IPS-15b (cell line): ENCODE measurements around the gene CD38.
"Not testable (repeated sequence)": the region's sequence is repeated elsewhere in the genome, so short reads cannot be mapped to it uniquely, and the experiment has no call there.

ENCODE experiments used
- H3K27me3 ChIP-seq: one replicate; pipeline ENCODE4 v1.6.1; 2013; ENCODE audit warnings: low read length; ENCODE audit not compliant: control insufficient read depth, insufficient read depth
- H3K36me3 ChIP-seq: one replicate; pipeline ENCODE4 v1.6.1; 2013; ENCODE audit warnings: low read length; ENCODE audit not compliant: control insufficient read depth, insufficient read depth
- H3K4me1 ChIP-seq: one replicate; pipeline ENCODE4 v1.6.1; 2013; ENCODE audit warnings: mild to moderate bottlenecking, low read length; ENCODE audit not compliant: control insufficient read depth, insufficient read depth
- H3K4me3 ChIP-seq: one replicate; pipeline ENCODE4 v1.5.1; 2013; ENCODE audit warnings: low read depth, low read length
- H3K9ac ChIP-seq: one replicate; pipeline ENCODE4 v1.6.1; 2013; ENCODE audit warnings: low read depth, mild to moderate bottlenecking, low read length
- H3K9me3 ChIP-seq: one replicate; pipeline ENCODE4 v1.6.1; 2013; ENCODE audit warnings: mild to moderate bottlenecking, low read length; ENCODE audit not compliant: control insufficient read depth, insufficient read depth

CD38 gene

DNA sequence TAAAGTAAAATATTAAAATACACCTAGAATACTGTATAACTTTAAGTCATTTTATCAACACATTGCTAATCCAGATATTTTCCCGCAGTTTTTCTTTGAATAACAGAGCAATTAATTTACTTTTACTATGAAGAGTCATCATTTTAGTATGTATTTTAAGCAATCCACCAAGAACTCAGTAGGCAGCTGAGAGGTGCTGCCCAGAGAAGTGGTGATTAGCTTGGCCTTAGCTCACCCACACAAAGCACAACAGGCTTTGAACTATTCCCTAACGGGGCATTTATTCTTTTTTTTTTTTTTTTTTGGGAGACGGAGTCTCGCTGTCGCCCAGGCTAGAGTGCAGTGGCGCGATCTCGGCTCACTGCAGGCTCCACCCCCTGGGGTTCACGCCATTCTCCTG, 74.4 kb downstream of the CD38 start:
- Histone ChIP-seq H3K27me3 (no peaks in the 10 kb centered on the region), H3K4me1 (no peaks in the 10 kb centered on the region), H3K4me3 (no peak overlapping the region), H3K36me3 (no peaks in the 10 kb centered on the region), H3K9me3 (no peaks in the 10 kb centered on the region), H3K9ac (no peak overlapping the region)

DNA sequence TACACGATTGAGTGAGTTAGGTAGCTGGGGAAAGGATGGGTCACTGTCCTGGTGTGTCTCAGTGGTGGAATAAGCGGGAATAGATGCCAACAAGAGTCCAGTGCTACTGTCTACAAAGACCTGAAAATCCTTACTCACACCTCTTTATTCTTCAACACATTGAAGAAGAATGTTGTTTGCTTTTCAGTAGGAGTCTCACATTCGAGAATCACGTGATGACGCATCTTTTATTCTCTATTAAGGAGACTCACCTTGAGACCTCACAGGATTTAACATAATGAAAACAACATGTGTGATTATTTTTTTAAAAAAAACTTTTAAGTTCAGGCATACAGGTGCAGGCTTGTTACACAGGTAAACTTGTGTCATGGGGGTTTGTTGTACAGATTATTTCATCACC, 75.2 kb downstream of the CD38 start:
- Histone ChIP-seq H3K9me3 (no peaks in the 10 kb centered on the region), H3K4me1 (no peaks in the 10 kb centered on the region), H3K36me3 (no peaks in the 10 kb centered on the region), H3K4me3 (no peak overlapping the region), H3K27me3 (no peaks in the 10 kb centered on the region), H3K9ac (no peak overlapping the region)

DNA sequence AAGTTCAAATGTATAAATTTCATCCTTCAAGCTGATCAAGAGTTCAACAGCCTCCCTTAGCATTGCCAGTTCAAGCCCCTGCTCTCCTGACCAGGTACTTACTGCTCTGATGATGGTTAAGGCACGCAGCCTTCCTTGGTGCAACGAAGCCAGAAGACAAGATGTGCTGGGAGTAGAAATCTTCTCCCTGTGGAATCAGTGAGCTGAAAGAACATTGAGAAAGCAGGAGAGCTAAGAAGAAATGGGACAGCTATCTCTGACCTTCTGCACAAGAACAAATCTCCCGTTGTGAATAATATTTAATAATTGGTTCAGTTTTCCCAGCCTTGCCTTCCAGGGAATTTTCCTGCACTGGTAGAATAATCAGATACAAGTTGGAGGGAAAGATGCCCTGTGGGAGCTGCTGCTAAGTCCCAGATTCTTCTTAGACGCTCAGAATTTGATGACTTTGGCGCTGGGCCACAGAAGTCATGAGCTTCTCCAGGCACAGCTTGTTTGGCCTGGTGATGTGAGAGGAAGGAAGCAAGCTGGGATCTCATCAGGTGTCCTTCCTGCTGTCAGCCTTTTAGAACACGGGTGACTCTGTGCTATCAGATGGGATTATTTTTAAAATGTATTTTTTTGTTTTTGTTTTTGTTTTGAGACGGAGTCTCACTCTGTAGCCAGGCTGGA, 77.8 kb downstream of the CD38 start:
- no peak overlapping the region for H3K9ac ChIP-seq
- H3K36me3 ChIP-seq: no peaks in the 10 kb centered on the region
- no peaks in the 10 kb centered on the region for H3K27me3 ChIP-seq
- H3K9me3 ChIP-seq: no peaks in the 10 kb centered on the region
- no peak overlapping the region for H3K4me3 ChIP-seq
- H3K4me1 ChIP-seq: no peaks in the 10 kb centered on the region

DNA sequence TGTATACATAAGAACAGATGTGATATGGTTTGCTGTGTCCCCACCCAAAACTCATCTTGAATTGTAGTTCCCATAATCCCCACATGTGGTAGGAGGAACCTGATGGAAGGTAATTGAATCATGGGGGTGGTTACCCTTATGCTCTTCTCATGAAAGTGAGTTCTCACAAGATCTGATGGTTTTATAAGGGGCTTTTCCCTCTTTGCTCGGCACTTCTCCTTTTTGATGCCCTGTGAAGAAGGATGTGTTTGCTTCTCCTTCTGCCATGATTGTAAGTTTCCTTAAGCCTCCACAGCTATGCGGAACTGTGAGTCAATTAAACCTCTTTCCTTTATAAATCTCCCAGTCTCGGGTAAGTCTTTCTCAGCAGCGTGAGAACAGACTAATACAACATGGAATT, 83.1 kb downstream of the CD38 start:
- H3K4me3 ChIP-seq, H3K9ac ChIP-seq, H3K9me3 ChIP-seq, H3K36me3 ChIP-seq, H3K27me3 ChIP-seq, H3K4me1 ChIP-seq: not testable (repeated sequence)

DNA sequence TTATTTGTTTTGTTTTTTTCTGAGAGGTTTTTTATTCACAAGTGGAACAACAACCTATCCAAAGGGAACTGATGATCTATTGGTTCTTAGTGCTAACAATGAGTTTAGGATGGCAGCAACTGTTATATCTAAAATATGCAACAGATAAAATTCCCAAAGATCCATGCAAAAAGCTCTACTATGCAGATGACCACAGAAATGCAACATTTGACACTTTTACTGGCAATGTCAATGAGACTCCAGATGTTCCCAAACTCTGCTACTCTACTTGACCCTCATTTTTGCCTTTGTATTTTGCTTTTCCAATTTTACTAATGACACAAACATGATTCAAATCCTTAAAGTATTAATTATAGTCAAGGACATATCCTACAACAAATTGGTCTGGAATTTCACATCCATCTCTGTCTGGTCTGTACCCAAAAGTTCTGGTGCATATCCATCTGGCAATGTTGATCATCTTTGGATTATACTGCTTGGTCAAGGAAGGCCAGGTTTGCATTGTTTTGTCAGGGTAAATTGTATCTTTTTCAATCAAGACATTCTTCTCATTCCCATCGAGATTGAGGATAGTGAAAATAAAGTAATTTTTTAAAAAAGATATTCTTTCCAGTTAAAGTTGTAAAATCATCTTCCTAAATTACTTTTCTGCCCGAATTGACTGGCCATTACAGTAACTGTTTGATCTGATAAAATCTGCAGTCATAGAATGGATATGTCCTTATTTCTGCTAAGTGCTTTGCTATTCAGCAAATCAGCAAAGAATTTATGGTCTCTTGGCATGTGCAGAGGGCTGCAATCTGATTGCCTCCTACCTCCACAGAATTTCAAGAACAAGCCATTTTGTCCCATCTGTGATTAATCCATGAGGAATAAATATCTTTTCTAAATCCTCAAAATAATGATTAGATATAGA, 86.8 kb downstream of the CD38 start:
- Histone ChIP-seq H3K36me3 (no peaks in the 10 kb centered on the region), H3K9ac (no peak overlapping the region), H3K27me3 (no peaks in the 10 kb centered on the region), H3K9me3 (no peaks in the 10 kb centered on the region), H3K4me1 (no peaks in the 10 kb centered on the region), H3K4me3 (no peak overlapping the region)

DNA sequence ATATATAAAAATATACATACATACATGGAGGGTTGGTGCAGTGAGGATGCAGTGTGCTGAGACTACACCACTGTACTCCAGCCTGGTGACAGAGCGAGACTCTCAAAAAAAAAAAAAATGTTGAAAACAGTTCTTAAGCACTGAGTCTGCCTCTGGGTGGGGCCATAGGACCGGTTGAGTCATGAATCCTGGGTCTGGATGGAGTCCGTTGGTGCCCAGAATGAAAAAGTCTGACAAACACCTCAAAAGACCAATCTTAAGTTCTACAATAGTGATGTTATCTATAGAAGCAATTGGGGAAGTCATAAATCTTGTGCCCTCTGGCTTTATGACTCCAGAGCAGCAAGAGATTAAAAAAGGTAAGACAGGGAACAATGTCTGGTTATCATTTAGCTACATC, 90.0 kb downstream of the CD38 start:
- Histone ChIP-seq H3K4me1 (no peaks in the 10 kb centered on the region), H3K9ac (no peak overlapping the region), H3K4me3 (no peak overlapping the region), H3K27me3 (no peaks in the 10 kb centered on the region), H3K36me3 (no peaks in the 10 kb centered on the region), H3K9me3 (no peaks in the 10 kb centered on the region)

DNA sequence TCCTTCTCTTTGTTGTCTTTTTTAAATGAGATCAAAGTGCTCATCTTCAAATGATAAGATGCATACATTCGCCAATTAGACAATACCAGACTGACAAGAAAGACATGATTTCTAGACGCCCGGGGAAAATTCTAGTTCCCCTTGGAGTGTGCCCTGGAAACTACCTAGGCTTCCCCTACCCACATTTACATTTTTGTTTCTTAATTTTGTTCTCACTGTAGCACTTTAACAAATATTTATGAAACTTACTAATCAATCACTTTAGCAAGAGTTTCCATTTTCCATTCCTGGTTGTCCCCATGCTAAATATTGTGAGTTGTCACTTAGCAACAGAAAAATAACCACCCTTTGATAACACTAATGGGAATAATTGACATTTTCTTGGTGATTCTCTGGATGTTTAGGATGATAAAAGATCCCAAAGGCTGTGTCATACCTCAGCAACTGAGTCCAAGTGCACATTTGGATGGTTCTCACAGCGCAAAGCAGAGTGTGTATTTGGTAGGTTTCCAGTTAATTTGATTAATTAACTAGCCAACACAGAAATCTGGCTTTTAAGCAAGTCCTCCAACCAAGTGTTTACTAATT, 90.8 kb downstream of the CD38 start:
- Histone ChIP-seq H3K36me3 (no peaks in the 10 kb centered on the region), H3K4me3 (no peak overlapping the region), H3K27me3 (no peaks in the 10 kb centered on the region), H3K9ac (no peak overlapping the region), H3K9me3 (no peaks in the 10 kb centered on the region), H3K4me1 (no peaks in the 10 kb centered on the region)

DNA sequence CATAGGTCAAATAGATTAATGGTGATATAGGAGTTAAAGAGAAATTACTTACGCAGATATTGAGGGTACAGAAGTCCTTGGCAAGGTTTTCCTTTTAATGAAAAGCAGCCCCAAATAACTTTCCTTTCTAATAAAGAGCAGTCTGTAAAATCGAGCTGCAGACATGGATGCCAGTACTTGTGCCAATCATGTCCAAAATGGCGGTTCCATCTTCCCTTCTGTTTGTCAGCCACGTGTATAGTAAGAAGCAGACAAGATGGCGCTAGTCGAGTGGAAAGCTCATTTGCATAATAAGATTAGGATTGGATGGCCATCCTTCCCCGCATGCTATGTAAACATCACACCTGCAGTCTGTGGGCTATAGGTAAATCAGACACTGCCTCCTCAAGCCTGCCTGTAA, 92.0 kb downstream of the CD38 start:
- Histone ChIP-seq H3K9me3 (no peaks in the 10 kb centered on the region), H3K4me1 (no peaks in the 10 kb centered on the region), H3K9ac (no peak overlapping the region), H3K36me3 (no peaks in the 10 kb centered on the region), H3K27me3 (no peaks in the 10 kb centered on the region), H3K4me3 (no peak overlapping the region)

DNA sequence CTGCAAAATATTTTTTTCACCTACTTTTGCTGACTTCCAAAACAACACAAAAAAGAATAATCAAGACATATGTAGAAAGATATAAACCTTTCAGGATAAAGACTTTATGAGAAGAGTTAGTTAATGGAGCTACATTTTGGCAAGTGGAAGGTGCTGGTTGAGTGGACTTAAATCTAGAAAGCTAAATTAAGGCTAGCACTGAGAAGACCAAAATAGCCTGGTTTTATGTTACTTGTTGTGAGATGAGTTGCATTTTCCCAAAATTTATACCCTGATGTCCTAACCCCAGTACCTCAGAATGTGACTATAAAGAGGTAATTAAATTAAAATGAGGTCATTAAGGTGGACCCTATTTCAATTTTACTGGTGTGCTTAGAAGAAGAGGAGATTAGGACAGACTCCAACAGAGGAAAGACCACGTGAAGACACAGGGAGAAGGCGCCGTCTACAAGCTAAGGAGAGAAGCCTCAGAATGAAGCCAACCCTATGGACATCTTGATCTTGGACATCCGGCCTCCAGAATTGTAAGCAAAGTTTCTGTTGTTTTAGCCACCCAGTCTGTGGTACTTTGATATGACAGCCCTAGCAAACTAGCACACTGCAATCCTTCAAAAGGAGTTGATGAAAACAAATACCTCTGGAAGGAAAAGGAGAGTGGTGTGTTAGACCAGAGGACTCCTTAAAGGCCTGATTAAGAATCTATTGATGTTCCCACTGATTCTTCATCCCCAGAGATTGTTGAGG, 93.0 kb downstream of the CD38 start:
- H3K9ac ChIP-seq: no peak overlapping the region
- no peaks in the 10 kb centered on the region for H3K36me3 ChIP-seq
- H3K27me3 ChIP-seq: no peaks in the 10 kb centered on the region
- H3K4me3 ChIP-seq: no peak overlapping the region
- H3K9me3 ChIP-seq: no peaks in the 10 kb centered on the region
- H3K4me1 ChIP-seq: no peaks in the 10 kb centered on the region

DNA sequence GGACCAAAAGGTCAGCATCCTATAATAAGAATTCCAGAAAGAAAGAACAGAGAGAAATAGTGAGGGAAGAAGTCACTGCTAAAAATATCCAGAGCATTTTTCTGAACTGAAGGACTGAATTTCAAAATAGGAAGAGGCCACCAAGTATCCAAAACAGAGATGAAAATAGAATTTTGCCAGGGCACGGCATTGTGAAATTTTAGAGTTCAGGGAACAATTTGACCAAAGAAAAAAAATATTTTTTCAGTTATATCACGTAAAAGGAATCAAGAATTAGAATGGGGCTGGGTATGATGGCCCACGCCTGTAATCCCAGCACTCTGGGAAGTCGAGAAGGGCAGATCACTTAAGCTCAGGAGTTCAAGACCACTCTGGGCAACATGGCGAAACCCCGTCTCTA, 95.0 kb downstream of the CD38 start:
- H3K36me3 ChIP-seq: no peaks in the 10 kb centered on the region
- H3K27me3 ChIP-seq: no peaks in the 10 kb centered on the region
- no peaks in the 10 kb centered on the region for H3K9me3 ChIP-seq
- H3K9ac ChIP-seq: no peak overlapping the region
- H3K4me1 ChIP-seq: no peaks in the 10 kb centered on the region
- no peak overlapping the region for H3K4me3 ChIP-seq

DNA sequence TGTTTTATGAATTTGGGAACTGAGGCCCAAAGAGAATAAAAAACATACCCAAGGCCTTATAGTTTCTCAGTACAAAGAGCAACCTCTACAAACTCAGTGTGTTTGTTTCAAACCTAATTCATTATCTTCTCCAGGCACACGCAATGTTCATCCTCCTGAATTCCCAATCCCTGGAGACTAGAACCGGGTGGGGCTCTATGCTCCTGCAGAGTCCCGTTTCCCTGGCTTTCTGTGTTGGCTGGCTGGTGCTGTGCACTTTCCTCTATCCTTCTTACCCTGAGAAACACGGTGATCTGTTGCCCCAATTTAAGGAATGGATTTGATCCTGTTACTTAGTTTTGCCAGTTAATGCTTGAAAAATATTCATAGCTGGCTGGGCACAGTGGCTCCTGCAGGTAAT, 96.5 kb downstream of the CD38 start:
- no peak overlapping the region for H3K4me3 ChIP-seq
- H3K36me3 ChIP-seq: no peaks in the 10 kb centered on the region

More for the DNA sequence above, 96.5 kb downstream of the CD38 start:
- Histone ChIP-seq H3K4me1 (no peaks in the 10 kb centered on the region), H3K9me3 (no peaks in the 10 kb centered on the region), H3K9ac (no peak overlapping the region), H3K27me3 (no peaks in the 10 kb centered on the region)
